MM.1S (cell line): ENCODE results near the gene TRMT1.

ENCODE experiments used
- DNase-seq: peaks from one replicate; pipeline ENCODE4 v3.0.0-alpha.2; 2015
- H2AFZ ChIP-seq: fragments of 300-600 bp; sonication (generic); 2 replicates; pipeline ENCODE4 v1.6.0; 2016; ENCODE audit warnings: antibody characterized with exemption, low read length
- H3F3A ChIP-seq: fragments of 300-600 bp; sonication (generic); 2 replicates; pipeline ENCODE4 v1.6.1; 2016; ENCODE audit warnings: mild to moderate bottlenecking, antibody characterized with exemption, low read length, moderate library complexity, mixed read lengths; ENCODE audit not compliant: insufficient read depth
- H3K27ac ChIP-seq: fragments of 300-600 bp; sonication (generic); 2 replicates; pipeline ENCODE4 v1.5.1; 2016; ENCODE audit warnings: mild to moderate bottlenecking, low read length
- H3K27me3 ChIP-seq: fragments of 300-600 bp; sonication (generic); replicated peaks from 2 replicates; pipeline ENCODE4 v1.6.0; 2016; ENCODE audit warnings: low read length; ENCODE audit not compliant: insufficient read depth
- H3K36me3 ChIP-seq: fragments of 300-600 bp; sonication (generic); replicated peaks from 2 replicates; pipeline ENCODE4 v1.6.1; 2016; ENCODE audit warnings: mild to moderate bottlenecking, low read length, mixed read lengths; ENCODE audit not compliant: insufficient read depth
- H3K4me1 ChIP-seq: fragments of 300-600 bp; sonication (generic); 2 replicates; pipeline ENCODE4 v1.6.1; 2016; ENCODE audit warnings: low read length, mixed read lengths
- H3K4me2 ChIP-seq: fragments of 300-600 bp; sonication (generic); 2 replicates; pipeline ENCODE4 v1.6.0; 2016; ENCODE audit warnings: low read depth, low read length
- H3K4me3 ChIP-seq: fragments of 300-600 bp; sonication (generic); 2 replicates; pipeline ENCODE4 v1.5.1; 2016; ENCODE audit warnings: low read length, mixed read lengths
- H3K79me2 ChIP-seq: fragments of 300-600 bp; sonication (generic); 2 replicates; pipeline ENCODE4 v1.6.1; 2016; ENCODE audit warnings: mixed run types, low read length, mixed read lengths
- H3K9ac ChIP-seq: fragments of 300-600 bp; sonication (generic); 2 replicates; pipeline ENCODE4 v1.6.1; 2016; ENCODE audit warnings: low read length, mixed read lengths
- H3K9me2 ChIP-seq: fragments of 300-600 bp; sonication (generic); replicated peaks from 2 replicates; pipeline ENCODE4 v1.6.1; 2016; ENCODE audit warnings: mild to moderate bottlenecking, low read length, mixed read lengths; ENCODE audit not compliant: insufficient read depth
- H3K9me3 ChIP-seq: fragments of 300-600 bp; sonication (generic); replicated peaks from 2 replicates; pipeline ENCODE4 v1.6.1; 2016; ENCODE audit warnings: mild to moderate bottlenecking, low read length, mixed read lengths; ENCODE audit not compliant: insufficient read depth
- H4K20me1 ChIP-seq: fragments of 300-600 bp; sonication (generic); 2 replicates; pipeline ENCODE4 v1.6.1; 2016; ENCODE audit warnings: mild to moderate bottlenecking, low read length, moderate library complexity, mixed read lengths; ENCODE audit not compliant: insufficient read depth
- EZH2 ChIP-seq: fragments of 300-600 bp; sonication (generic); optimal IDR thresholded peaks from 2 replicates; pipeline ENCODE3; 2017; ENCODE audit warnings: low read depth, mild to moderate bottlenecking, antibody characterized with exemption, low read length, mixed read lengths
- EZH2phosphoT487 ChIP-seq: fragments of 300-600 bp; sonication (generic); IDR thresholded peaks from 2 replicates; pipeline ENCODE4 v1.6.1; 2018; ENCODE audit warnings: antibody characterized with exemption, low read length
- TF ChIP-seq, protein P1 (sequence below): fragments of 300-600 bp; sonication (generic); IDR thresholded peaks from 2 replicates; pipeline ENCODE4 v1.5.1; 2016; ENCODE audit warnings: antibody characterized with exemption, low read length, mixed read lengths

TRMT1 gene

DNA sequence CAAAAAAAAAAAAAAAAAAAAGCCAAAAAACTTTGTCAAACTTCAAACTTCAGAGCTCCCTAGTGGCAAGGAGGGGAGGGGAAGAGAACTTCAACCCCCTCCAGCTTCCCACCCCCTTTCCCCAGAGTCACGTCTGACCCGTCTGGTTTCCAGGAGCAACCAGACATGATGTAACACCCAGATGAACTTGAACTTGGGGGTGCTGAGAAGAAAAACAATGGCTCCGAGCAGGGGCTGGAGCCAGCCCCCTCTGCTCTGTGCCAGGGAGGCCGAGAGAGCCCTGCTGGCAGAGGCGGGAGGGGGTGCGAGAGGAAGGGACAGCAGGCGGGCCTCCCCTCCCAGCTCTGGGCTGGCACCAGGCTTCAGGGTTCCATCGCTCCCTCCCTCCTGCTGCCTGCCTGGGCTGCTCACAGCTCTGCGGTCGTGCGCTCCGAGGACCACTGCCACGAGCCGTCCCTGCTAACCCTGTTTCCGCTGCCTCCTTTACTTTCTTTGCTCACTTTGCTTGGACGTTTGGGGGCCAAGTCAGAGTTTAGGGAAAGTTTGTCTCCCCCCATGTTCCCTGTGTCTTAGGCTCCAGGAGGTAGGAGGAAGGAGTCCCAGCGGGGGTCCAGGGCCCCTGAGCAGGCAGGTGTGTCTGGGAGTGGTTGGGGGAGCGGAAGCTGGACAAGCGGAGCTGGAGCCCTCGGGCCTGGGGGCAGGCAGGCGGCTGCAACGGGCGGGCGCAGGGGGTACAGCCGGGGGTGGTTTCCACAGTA lies 25.0 kb downstream of the TRMT1 start:
- TF ChIP-seq EZH2phosphoT487 (no peak), EZH2 (no peak)
- TF ChIP-seq, protein P1, sequence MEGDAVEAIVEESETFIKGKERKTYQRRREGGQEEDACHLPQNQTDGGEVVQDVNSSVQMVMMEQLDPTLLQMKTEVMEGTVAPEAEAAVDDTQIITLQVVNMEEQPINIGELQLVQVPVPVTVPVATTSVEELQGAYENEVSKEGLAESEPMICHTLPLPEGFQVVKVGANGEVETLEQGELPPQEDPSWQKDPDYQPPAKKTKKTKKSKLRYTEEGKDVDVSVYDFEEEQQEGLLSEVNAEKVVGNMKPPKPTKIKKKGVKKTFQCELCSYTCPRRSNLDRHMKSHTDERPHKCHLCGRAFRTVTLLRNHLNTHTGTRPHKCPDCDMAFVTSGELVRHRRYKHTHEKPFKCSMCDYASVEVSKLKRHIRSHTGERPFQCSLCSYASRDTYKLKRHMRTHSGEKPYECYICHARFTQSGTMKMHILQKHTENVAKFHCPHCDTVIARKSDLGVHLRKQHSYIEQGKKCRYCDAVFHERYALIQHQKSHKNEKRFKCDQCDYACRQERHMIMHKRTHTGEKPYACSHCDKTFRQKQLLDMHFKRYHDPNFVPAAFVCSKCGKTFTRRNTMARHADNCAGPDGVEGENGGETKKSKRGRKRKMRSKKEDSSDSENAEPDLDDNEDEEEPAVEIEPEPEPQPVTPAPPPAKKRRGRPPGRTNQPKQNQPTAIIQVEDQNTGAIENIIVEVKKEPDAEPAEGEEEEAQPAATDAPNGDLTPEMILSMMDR, result no peak
- Histone ChIP-seq H3K4me3 (no peak overlapping the region), H3K4me2 (no peak overlapping the region), H4K20me1 (no peaks in the 10 kb centered on the region), H3K27me3 (peaks cover 26% of the 10 kb centered on the region), H3K4me1 (peaks cover 12% of the 10 kb centered on the region), H3K9ac (no peak overlapping the region), H3F3A (peaks cover 8% of the 10 kb centered on the region), H3K9me2 (no peaks in the 10 kb centered on the region), H3K36me3 (no peaks in the 10 kb centered on the region), H3K27ac (no peak overlapping the region), H3K79me2 (no peaks in the 10 kb centered on the region), H3K9me3 (no peaks in the 10 kb centered on the region), H2AFZ (no peak overlapping the region)
- no peak for DNase-seq

DNA sequence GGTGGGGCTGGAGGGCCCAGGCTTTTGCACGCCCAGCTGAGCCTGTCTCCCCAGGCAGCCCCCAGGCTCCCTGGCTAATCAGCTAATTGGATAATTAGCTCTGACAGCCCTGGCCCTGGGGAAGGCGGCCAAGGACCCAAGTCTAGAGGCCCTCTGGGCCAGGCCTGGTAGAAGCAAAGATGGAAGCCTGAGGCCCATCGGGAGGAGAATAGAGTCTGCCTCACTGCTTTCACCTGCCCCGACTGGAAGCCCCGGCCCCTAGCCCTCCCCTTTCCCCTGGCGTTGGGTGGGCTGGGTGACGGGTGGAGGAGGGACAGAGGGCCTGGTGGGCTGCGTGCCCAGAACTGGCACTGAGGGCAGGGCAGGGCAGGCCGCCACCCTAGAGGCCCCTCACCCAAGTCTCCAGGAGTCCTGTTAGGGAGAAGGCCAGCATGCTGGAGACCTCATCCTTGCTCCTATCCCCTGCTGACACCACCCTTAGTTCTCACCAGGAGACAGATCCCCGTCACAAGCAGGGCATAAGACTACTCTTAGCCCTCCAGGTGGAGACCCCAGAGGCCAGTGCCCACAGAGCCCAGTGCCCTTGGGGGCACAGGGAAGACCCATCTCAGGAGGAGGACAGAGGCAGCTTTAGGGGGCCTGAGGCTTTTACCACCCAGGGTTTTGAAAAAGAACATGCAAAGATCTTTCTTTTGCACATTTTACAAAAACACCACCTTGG lies 25.9 kb downstream of the TRMT1 start:
- no peak for DNase-seq
- Histone ChIP-seq H2AFZ (no peak overlapping the region), H4K20me1 (no peaks in the 10 kb centered on the region), H3K9me3 (no peaks in the 10 kb centered on the region), H3K4me3 (no peak overlapping the region), H3K27ac (no peak overlapping the region), H3F3A (peaks cover 4% of the 10 kb centered on the region; the same call in 1 of the 2 replicates), H3K4me2 (no peak overlapping the region), H3K4me1 (peaks cover 4% of the 10 kb centered on the region; the same call in 1 of the 2 replicates), H3K27me3 (peaks cover 16% of the 10 kb centered on the region), H3K9ac (no peak overlapping the region), H3K79me2 (no peaks in the 10 kb centered on the region), H3K36me3 (no peaks in the 10 kb centered on the region), H3K9me2 (no peaks in the 10 kb centered on the region)
- TF ChIP-seq EZH2phosphoT487 (no peak), EZH2 (no peak)
- TF ChIP-seq, protein P1, result no peak

DNA sequence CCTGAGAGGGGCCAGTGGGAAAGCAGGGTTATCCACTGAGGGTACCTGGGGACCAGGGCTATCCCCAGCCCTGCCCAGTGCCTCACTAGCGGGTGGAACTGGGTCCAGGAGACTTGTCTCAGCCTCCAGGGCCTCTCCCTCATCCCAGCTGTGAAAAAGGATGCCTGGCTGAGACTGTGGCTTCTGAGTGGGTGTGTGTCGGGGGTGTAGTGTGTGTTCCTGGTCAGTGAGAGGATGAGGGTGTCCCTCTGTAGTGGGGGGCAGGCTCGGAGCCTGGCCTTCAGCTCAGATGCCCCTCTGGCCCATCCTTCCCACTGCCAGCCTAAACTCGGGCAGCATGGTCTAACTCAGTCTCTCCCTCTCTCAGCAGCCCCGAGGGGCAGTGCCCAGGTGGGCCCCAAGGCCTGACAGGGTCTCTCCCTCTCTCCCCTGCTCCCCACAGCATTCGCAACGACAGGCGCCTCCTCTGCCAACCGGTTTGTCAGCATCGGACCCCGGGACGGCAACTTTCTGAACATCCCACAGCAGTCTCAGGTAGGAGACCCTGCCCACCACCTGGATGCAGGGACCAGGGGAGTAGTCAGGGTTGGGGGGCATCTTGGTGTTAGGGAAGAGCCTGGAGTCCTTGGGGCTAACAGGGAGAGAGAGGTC lies 26.6 kb downstream of the TRMT1 start:
- no peak overlapping the region for H3K9ac ChIP-seq
- H3K79me2 ChIP-seq, result no peaks in the 10 kb centered on the region

More for the DNA sequence above, 26.6 kb downstream of the TRMT1 start:
- TF ChIP-seq, protein P1, result no peak
- TF ChIP-seq EZH2, result no peak
- TF ChIP-seq EZH2phosphoT487, result no peak
- Histone ChIP-seq H4K20me1 (no peaks in the 10 kb centered on the region), H3K9me3 (no peaks in the 10 kb centered on the region), H3K36me3 (no peaks in the 10 kb centered on the region), H3F3A (no peaks in the 10 kb centered on the region), H3K4me1 (peaks cover 6% of the 10 kb centered on the region), H2AFZ (no peak overlapping the region), H3K4me3 (no peak overlapping the region), H3K9me2 (no peaks in the 10 kb centered on the region), H3K27ac (no peak overlapping the region), H3K4me2 (no peak overlapping the region), H3K27me3 (peaks cover 11% of the 10 kb centered on the region)
- no peak for DNase-seq
